Right lobe of liver (tissue), 4 donors: ENCODE data around the gene HOXD11.

Experiments used
- CTCF ChIP-seq, 4 donors: fragments of 200-600 bp in 3 of 4; fragments of 450-650 bp in 1 of 4; IDR thresholded peaks; one replicate each; pipeline versions ENCODE4 v1.5.1 to v1.8.0; 2016 to 2022; ENCODE audit warnings: antibody characterized with exemption in 4 of 4, mild to moderate bottlenecking in 2 of 4
- POLR2A ChIP-seq: fragments of 450-650 bp; IDR thresholded peaks from one replicate; pipeline ENCODE4 v1.6.1; 2017; ENCODE audit warnings: antibody characterized with exemption, mild to moderate bottlenecking
- donor health status: DM: no; HTN: no; CAD: no.
- donor health status: DM: no; HTN: no; CAD: no.
- donor health status: DM: no; HTN: yes; CAD: no.

GRCh38 chr2:176123411-176124109 lies 16.5 kb downstream of the HOXD11 start:
- TF ChIP-seq CTCF (IDR thresholded peaks at IDR 0.05) (no peak), POLR2A (no peak)
